SK-N-SH (cell line): ENCODE measurements around the gene UBXN10. TPM values are rescaled to one million over a fixed set of nuclear protein-coding genes. Genes with fewer than 3 reads are reported as not detected.

Experiments used
- CTCF ChIA-PET: fragments of 300-600, 350-600 bp; formaldehyde crosslinking; extraction: SDS; loops from one replicate; lab custom pipeline; 2021; lab: Yijun Ruan, JAX
- POLR2A ChIA-PET: fragments of 350-600 bp; sonication (Branson Sonifier 250); formaldehyde crosslinking; extraction: SDS; loops from one replicate; lab custom pipeline; 2020; ENCODE audit warnings: antibody characterized with exemption, inconsistent platforms; lab: Yijun Ruan, JAX
- DNase-seq: peaks from one replicate; pipeline ENCODE4 v3.0.0; 2012
- H2AFZ ChIP-seq: fragments of 200-600 bp; sonication (generic); 2 replicates; pipeline ENCODE4 v1.8.1; 2016; ENCODE audit warnings: antibody characterized with exemption, mild to moderate bottlenecking, low read depth
- H3F3A ChIP-seq: fragments of 200-600 bp; sonication (generic); replicated peaks from 2 replicates; pipeline ENCODE3; 2016; ENCODE audit warnings: antibody characterized with exemption, mild to moderate bottlenecking; ENCODE audit not compliant: insufficient read depth
- H3K27ac ChIP-seq, 2 experiments: fragments of 200-500 bp in 1 of 2; fragments of 200-600 bp in 1 of 2; sonication (Bioruptor generic) in 1 of 2; sonication (generic), shearing (Covaris generic) in 1 of 2; 2 replicates each; pipeline versions ENCODE4 v1.5.1 to v1.6.1; 2014 to 2016; ENCODE audit warnings: low read depth in 2 of 2, inconsistent platforms in 1 of 2, low read length in 1 of 2, mild to moderate bottlenecking in 1 of 2, mixed read lengths in 1 of 2
- H3K27me3 ChIP-seq: fragments of 200-600 bp; sonication (generic), shearing (Covaris generic); 2 replicates; pipeline ENCODE4 v1.6.1; 2016; ENCODE audit warnings: mixed run types; ENCODE audit not compliant: insufficient read depth
- H3K36me3 ChIP-seq, 2 experiments: fragments of 200-500 bp in 1 of 2; fragments of 200-600 bp in 1 of 2; sonication (Bioruptor generic) in 1 of 2; sonication (generic) in 1 of 2; replicated peaks in 1 of 2; 2 replicates each; pipeline versions ENCODE3 to v1.5.1; 2014 to 2016; ENCODE audit warnings: low read length in 1 of 2, mild to moderate bottlenecking in 1 of 2; ENCODE audit not compliant: insufficient read depth in 2 of 2, control insufficient read depth in 1 of 2
- H3K4me1 ChIP-seq, 2 experiments: fragments of 200-500 bp in 1 of 2; fragments of 200-600 bp in 1 of 2; sonication (Bioruptor generic) in 1 of 2; sonication (generic), shearing (Covaris generic) in 1 of 2; 2 replicates each; pipeline versions ENCODE4 v1.5.1 to v1.6.1; 2014 to 2016; ENCODE audit warnings: low read depth in 1 of 2, low read length in 1 of 2, mixed run types in 1 of 2; ENCODE audit not compliant: insufficient read depth in 2 of 2, control insufficient read depth in 1 of 2
- H3K4me2 ChIP-seq: fragments of 200-600 bp; sonication (generic), shearing (Covaris generic); 2 replicates; pipeline ENCODE4 v1.6.1; 2017; ENCODE audit warnings: mixed run types
- H3K4me3 ChIP-seq, 2 experiments: fragments of 200-500 bp in 1 of 2; fragments of 200-600 bp in 1 of 2; sonication (Bioruptor generic) in 1 of 2; sonication (generic), shearing (Covaris generic) in 1 of 2; 2 replicates each; pipeline versions ENCODE4 v1.5.1 to v1.8.1; 2014 to 2016; ENCODE audit warnings: low read depth in 2 of 2, inconsistent platforms in 1 of 2, low read length in 1 of 2, mild to moderate bottlenecking in 1 of 2, mixed read lengths in 1 of 2, moderate library complexity in 1 of 2
- H3K79me2 ChIP-seq: fragments of 200-600 bp; sonication (generic); 2 replicates; pipeline ENCODE4 v1.8.1; 2017; ENCODE audit warnings: mild to moderate bottlenecking; ENCODE audit not compliant: insufficient read depth
- H3K9ac ChIP-seq: fragments of 200-600 bp; sonication (generic); 2 replicates; pipeline ENCODE4 v1.6.1; 2017; ENCODE audit warnings: mixed run types
- H3K9me2 ChIP-seq: fragments of 200-600 bp; sonication (generic); 2 replicates; pipeline ENCODE4 v1.6.1; 2017; ENCODE audit warnings: mixed run types
- H3K9me3 ChIP-seq: fragments of 200-600 bp; sonication (generic); 2 replicates; pipeline ENCODE4 v1.6.1; 2017; ENCODE audit warnings: mixed run types, mild to moderate bottlenecking, moderate library complexity
- H4K20me1 ChIP-seq: fragments of 200-600 bp; sonication (generic); 2 replicates; pipeline ENCODE4 v1.6.1; 2017; ENCODE audit warnings: mild to moderate bottlenecking, mixed run types; ENCODE audit not compliant: insufficient read depth
- CHD2 ChIP-seq: fragments of 150-350 bp; IDR thresholded peaks from 2 replicates; pipeline ENCODE4 v1.6.1; 2018; ENCODE audit warnings: low read length; ENCODE audit not compliant: partially characterized antibody
- CTCF ChIP-seq: fragments of 200-600 bp; sonication (generic); IDR thresholded peaks from 2 replicates; pipeline ENCODE4 v1.6.1; 2017; ENCODE audit warnings: antibody characterized with exemption, mild to moderate bottlenecking, moderate library complexity
- EZH2phosphoT487 ChIP-seq: fragments of 200-600 bp; sonication (generic); IDR thresholded peaks from 2 replicates; pipeline ENCODE4 v1.6.1; 2017; ENCODE audit warnings: low read depth, mixed run types, mild to moderate bottlenecking, antibody characterized with exemption, moderate library complexity, borderline replicate concordance
- FOSL2 ChIP-seq: IDR thresholded peaks from 2 replicates; pipeline ENCODE4 v1.4.0; 2012; ENCODE audit warnings: low read depth, mild to moderate bottlenecking, moderate library complexity, borderline replicate concordance
- FOXM1 ChIP-seq: IDR thresholded peaks from 2 replicates; pipeline ENCODE4 v1.4.0; 2012; ENCODE audit warnings: low read depth, mild to moderate bottlenecking
- JUND ChIP-seq: IDR thresholded peaks from 2 replicates; pipeline ENCODE4 v1.4.0; 2012
- MAX ChIP-seq: IDR thresholded peaks from 2 replicates; pipeline ENCODE4 v1.4.0; 2012; ENCODE audit warnings: low read depth
- MEF2A ChIP-seq: IDR thresholded peaks from 2 replicates; pipeline ENCODE4 v1.4.0; 2012; ENCODE audit warnings: low read depth, borderline replicate concordance
- MXI1 ChIP-seq: IDR thresholded peaks from 2 replicates; pipeline ENCODE4 v1.6.1; 2012; ENCODE audit warnings: mild to moderate bottlenecking, low read depth, low read length, improper control_type of control experiment
- NRF1 ChIP-seq: IDR thresholded peaks from 2 replicates; pipeline ENCODE4 v1.6.1; 2012; ENCODE audit warnings: low read depth, mild to moderate bottlenecking, low read length
- POLR2AphosphoS5 ChIP-seq: IDR thresholded peaks from 2 replicates; pipeline ENCODE4 v1.6.1; 2012; ENCODE audit warnings: low read depth, low read length
- RAD21 ChIP-seq: IDR thresholded peaks from 2 replicates; pipeline ENCODE4 v1.6.1; 2012; ENCODE audit warnings: mild to moderate bottlenecking, low read length
- RCOR1 ChIP-seq: fragments of 150-350 bp; IDR thresholded peaks from 2 replicates; pipeline ENCODE4 v1.6.1; 2017; ENCODE audit warnings: antibody characterized with exemption, low read length
- REST ChIP-seq: IDR thresholded peaks from 2 replicates; pipeline ENCODE4 v1.6.1; 2012; ENCODE audit warnings: mild to moderate bottlenecking, low read depth, low read length, moderate library complexity
- RFX5 ChIP-seq: IDR thresholded peaks from 2 replicates; pipeline ENCODE4 v1.6.1; 2012; ENCODE audit warnings: mild to moderate bottlenecking, improper control_type of control experiment, low read length
- RXRA ChIP-seq: IDR thresholded peaks from 2 replicates; pipeline ENCODE4 v1.4.0; 2012; ENCODE audit warnings: low read depth, mild to moderate bottlenecking, borderline replicate concordance
- SIN3A ChIP-seq: IDR thresholded peaks from 2 replicates; pipeline ENCODE4 v1.6.1; 2012; ENCODE audit warnings: low read depth, mild to moderate bottlenecking, low read length, moderate library complexity, borderline replicate concordance
- SMC3 ChIP-seq: IDR thresholded peaks from 2 replicates; pipeline ENCODE4 v1.6.1; 2012; ENCODE audit warnings: low read depth, low read length, improper control_type of control experiment
- TCF12 ChIP-seq: IDR thresholded peaks from 2 replicates; pipeline ENCODE4 v1.4.0; 2012
- TEAD4 ChIP-seq: IDR thresholded peaks from 2 replicates; pipeline ENCODE4 v1.4.0; 2012; ENCODE audit warnings: mild to moderate bottlenecking, borderline replicate concordance; ENCODE audit not compliant: insufficient read depth
- YY1 ChIP-seq: IDR thresholded peaks from 2 replicates; pipeline ENCODE4 v1.4.0; 2012; ENCODE audit warnings: low read depth, mild to moderate bottlenecking
- ZBTB33 ChIP-seq: IDR thresholded peaks from 2 replicates; pipeline ENCODE4 v1.4.0; 2012; ENCODE audit warnings: low read depth, borderline replicate concordance
- WGBS: methylation state at CpG from one replicate; pipeline ENCODE4 v1.1.6; 2017; ENCODE audit warnings: low lambda C conversion rate; 5-methylcytosine and 5-hydroxymethylcytosine counted together
- polyA plus RNA-seq, 3 experiments: library from polyadenylated mRNA; depleted of rRNA; stranded (reverse); fragments of >200 nt; gene quantifications; 2 replicates each; pipeline ENCODE4 v1.2.3, GENCODE V29; 2012

UBXN10 gene
- polyA plus RNA-seq, 1 of the 3 experiments (the other 2 are of a cell fraction) = not detected

GRCh38 chr1:20198296-20198695 lies 12.4 kb downstream of the UBXN10 start (continued):
- no peak for TF ChIP-seq REST
- TF ChIP-seq YY1 = no peak
- no peak for TF ChIP-seq EZH2phosphoT487
- no peak for TF ChIP-seq FOSL2
- TF ChIP-seq FOXM1 = no peak
- TF ChIP-seq SIN3A = no peak

GRCh38 chr1:20198918-20199317 lies 13.0 kb downstream of the UBXN10 start:
- WGBS = 52% methylated on average over 7 of the region's 7 CpGs
- no peaks in the 10 kb centered on the region for H4K20me1 ChIP-seq
- no peak overlapping the region for H3K4me3 ChIP-seq
- H3K4me2 ChIP-seq = no peak overlapping the region
- H3F3A ChIP-seq = no peaks in the 10 kb centered on the region
- no peaks in the 10 kb centered on the region for H3K79me2 ChIP-seq
- H3K9ac ChIP-seq = no peak overlapping the region
- H3K9me2 ChIP-seq = no peaks in the 10 kb centered on the region
- no peak for TF ChIP-seq YY1
- no peak for TF ChIP-seq POLR2AphosphoS5
- no peak for TF ChIP-seq MXI1
- no peak for TF ChIP-seq REST
- no peak for TF ChIP-seq RFX5
- no peak for TF ChIP-seq TEAD4
- TF ChIP-seq RAD21 = no peak
- no peak for TF ChIP-seq RCOR1
- no peak for TF ChIP-seq TCF12
- no peak for TF ChIP-seq SMC3
- no peak for TF ChIP-seq MEF2A
- TF ChIP-seq CHD2 = no peak
- no peak for TF ChIP-seq JUND
- no peak for TF ChIP-seq NRF1
- TF ChIP-seq RXRA = no peak
- TF ChIP-seq MAX = no peak
- TF ChIP-seq ZBTB33 = no peak
- TF ChIP-seq CTCF = no peak
- no peak for TF ChIP-seq SIN3A
- POLR2A ChIA-PET = no interaction called here
- no peak for DNase-seq
- H3K27me3 ChIP-seq = peaks cover 26% of the 10 kb centered on the region; the same call in 1 of the 2 replicates
- no peaks in the 10 kb centered on the region for H3K9me3 ChIP-seq
- H3K36me3 ChIP-seq = no peaks in the 10 kb centered on the region
- H3K4me1 ChIP-seq = no peaks in the 10 kb centered on the region; a peak in 1 of 4 replicates
- CTCF ChIA-PET = interaction anchor here (2.2 kb wide), 1 partner anchor 14 kb away, joined by 10 read pairs; no protein-coding TSS in a partner anchor
- no peak overlapping the region for H2AFZ ChIP-seq
- no peak overlapping the region for H3K27ac ChIP-seq
